RWPE1 (cell line): ENCODE measurements around the gene BARD1.
"Not testable (repeated sequence)": the region's sequence is repeated elsewhere in the genome, so short reads cannot be mapped to it uniquely, and the experiment has no call there.

ENCODE experiments used
- CTCF ChIA-PET: fragments of 350-600 bp; sonication (Branson Sonifier 250); formaldehyde crosslinking; extraction: SDS; loops from one replicate; lab custom pipeline; 2021; lab: Yijun Ruan, JAX
- POLR2A ChIA-PET: fragments of 400-600 bp; formaldehyde crosslinking; extraction: SDS; loops from one replicate; lab custom pipeline; 2020; ENCODE audit warnings: antibody characterized with exemption; ENCODE audit not compliant: low non-redundant PET; lab: Yijun Ruan, JAX
- DNase-seq: peaks from one replicate; pipeline ENCODE4 v3.0.0; 2012; ENCODE audit warnings: low spot score
- H3K27ac ChIP-seq: fragments of 450-650 bp; 2 replicates; pipeline ENCODE4 v1.5.1; 2017
- TF ChIP-seq, protein P1 (sequence below): fragments of 450-650 bp; conservative IDR thresholded peaks from 2 replicates; pipeline ENCODE4 v1.5.1; 2017; ENCODE audit warnings: low read depth, mild to moderate bottlenecking

BARD1 gene

GRCh38 chr2:214699236-214699635 lies 110.2 kb downstream of the BARD1 start:
- DNase-seq: peak; percentile 25
- POLR2A ChIA-PET: interaction anchor here (0.7 kb wide), 1 partner anchor 110 kb away, joined by 3 read pairs; no protein-coding TSS in a partner anchor
- CTCF ChIA-PET: interaction anchor here (1.0 kb wide), 1 partner anchor 55 kb away, joined by 4 read pairs; no protein-coding TSS in a partner anchor
- H3K27ac ChIP-seq: peak overlapping the region; percentile 54
- TF ChIP-seq, protein P1, sequence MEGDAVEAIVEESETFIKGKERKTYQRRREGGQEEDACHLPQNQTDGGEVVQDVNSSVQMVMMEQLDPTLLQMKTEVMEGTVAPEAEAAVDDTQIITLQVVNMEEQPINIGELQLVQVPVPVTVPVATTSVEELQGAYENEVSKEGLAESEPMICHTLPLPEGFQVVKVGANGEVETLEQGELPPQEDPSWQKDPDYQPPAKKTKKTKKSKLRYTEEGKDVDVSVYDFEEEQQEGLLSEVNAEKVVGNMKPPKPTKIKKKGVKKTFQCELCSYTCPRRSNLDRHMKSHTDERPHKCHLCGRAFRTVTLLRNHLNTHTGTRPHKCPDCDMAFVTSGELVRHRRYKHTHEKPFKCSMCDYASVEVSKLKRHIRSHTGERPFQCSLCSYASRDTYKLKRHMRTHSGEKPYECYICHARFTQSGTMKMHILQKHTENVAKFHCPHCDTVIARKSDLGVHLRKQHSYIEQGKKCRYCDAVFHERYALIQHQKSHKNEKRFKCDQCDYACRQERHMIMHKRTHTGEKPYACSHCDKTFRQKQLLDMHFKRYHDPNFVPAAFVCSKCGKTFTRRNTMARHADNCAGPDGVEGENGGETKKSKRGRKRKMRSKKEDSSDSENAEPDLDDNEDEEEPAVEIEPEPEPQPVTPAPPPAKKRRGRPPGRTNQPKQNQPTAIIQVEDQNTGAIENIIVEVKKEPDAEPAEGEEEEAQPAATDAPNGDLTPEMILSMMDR: no peak

DNA sequence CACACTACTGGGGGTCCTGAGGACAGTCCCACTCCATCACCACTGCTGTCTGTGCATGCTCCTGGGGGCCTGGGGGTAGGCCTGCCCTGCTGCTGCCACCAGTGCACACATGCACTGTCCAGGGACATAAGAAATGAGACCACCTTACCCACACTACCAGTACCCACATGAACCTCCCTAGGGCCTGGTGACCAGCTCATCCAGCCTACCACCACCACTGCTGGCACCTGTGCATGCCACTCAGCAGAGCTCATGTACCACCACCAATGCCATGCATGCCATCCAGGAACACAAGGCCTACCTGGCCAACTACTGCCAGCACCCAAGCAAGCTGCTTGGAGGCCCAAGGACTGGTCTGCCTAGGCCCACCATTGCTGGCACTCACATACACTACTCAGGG lies 112.8 kb downstream of the BARD1 start:
- DNase-seq: no peak
- no peak overlapping the region for H3K27ac ChIP-seq
- CTCF ChIA-PET: no interaction called here
- TF ChIP-seq, protein P1: no peak
- POLR2A ChIA-PET: no interaction called here

GRCh38 chr2:214695789-214696188 lies 113.7 kb downstream of the BARD1 start:
- H3K27ac ChIP-seq: no peak overlapping the region
- TF ChIP-seq, protein P1: no peak
- DNase-seq: no peak
- CTCF ChIA-PET: no interaction called here
- POLR2A ChIA-PET: no interaction called here

DNA sequence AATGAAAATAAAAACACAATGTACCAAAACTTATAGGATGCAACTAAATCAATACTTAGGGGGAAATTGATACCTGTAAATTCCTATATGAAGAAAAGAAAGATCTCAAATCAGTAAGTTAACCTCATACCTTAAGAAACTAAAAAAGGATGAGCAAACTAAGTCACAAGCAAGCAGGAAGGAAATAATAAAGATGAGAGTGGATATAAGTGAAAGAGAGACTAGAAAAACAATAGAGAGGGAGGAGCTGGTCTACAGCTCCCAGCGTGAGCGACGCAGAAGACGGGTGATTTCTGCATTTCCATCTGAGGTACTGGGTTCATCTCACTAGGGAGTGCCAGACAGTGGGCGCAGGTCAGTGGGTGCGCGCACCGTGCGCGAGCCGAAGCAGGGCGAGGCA lies 125.9 kb downstream of the BARD1 start:
- CTCF ChIA-PET: interaction anchor here (0.6 kb wide), 1 partner anchor 1193 kb away, joined by 3 read pairs; no protein-coding TSS in a partner anchor
- H3K27ac ChIP-seq: peak overlapping the region; percentile 85
- POLR2A ChIA-PET, DNase-seq: not testable (repeated sequence)

- ChIA-PET CTCF (interaction anchor here (0.6 kb wide), 1 partner anchor 235 kb away, joined by 4 read pairs; no protein-coding TSS in a partner anchor), POLR2A (no interaction called here)
- no peak overlapping the region for H3K27ac ChIP-seq
- TF ChIP-seq, protein P1: no peak
- no peak for DNase-seq
Measured at GRCh38 chr2:214679736-214680135, 129.7 kb downstream of the BARD1 start.

- POLR2A ChIA-PET: no interaction called here
- CTCF ChIA-PET: interaction anchor here (0.6 kb wide), 1 partner anchor 38 kb away, joined by 4 read pairs; no protein-coding TSS in a partner anchor
- DNase-seq: no peak
- no peak overlapping the region for H3K27ac ChIP-seq
- TF ChIP-seq, protein P1: no peak
Measured at GRCh38 chr2:214676421-214677089, 132.9 kb downstream of the BARD1 start.
